SK-N-SH (cell line): ENCODE measurements around the gene TMEM178A. TPM values are rescaled to one million over a fixed set of nuclear protein-coding genes. Genes with fewer than 3 reads are reported as not detected.
A peak's percentile ranks its signal among the peaks of the same experiment; 100 is the strongest.

Experiments
- CTCF ChIA-PET: fragments of 300-600, 350-600 bp; formaldehyde crosslinking; extraction: SDS; loops from one replicate; lab custom pipeline; 2021; lab: Yijun Ruan, JAX
- POLR2A ChIA-PET: fragments of 350-600 bp; sonication (Branson Sonifier 250); formaldehyde crosslinking; extraction: SDS; loops from one replicate; lab custom pipeline; 2020; ENCODE audit warnings: antibody characterized with exemption, inconsistent platforms; lab: Yijun Ruan, JAX
- DNase-seq: peaks from one replicate; pipeline ENCODE4 v3.0.0; 2012
- H2AFZ ChIP-seq: fragments of 200-600 bp; sonication (generic); 2 replicates; pipeline ENCODE4 v1.8.1; 2016; ENCODE audit warnings: antibody characterized with exemption, mild to moderate bottlenecking, low read depth
- H3F3A ChIP-seq: fragments of 200-600 bp; sonication (generic); replicated peaks from 2 replicates; pipeline ENCODE3; 2016; ENCODE audit warnings: antibody characterized with exemption, mild to moderate bottlenecking; ENCODE audit not compliant: insufficient read depth
- H3K27ac ChIP-seq, 2 experiments: fragments of 200-500 bp in 1 of 2; fragments of 200-600 bp in 1 of 2; sonication (Bioruptor generic) in 1 of 2; sonication (generic), shearing (Covaris generic) in 1 of 2; 2 replicates each; pipeline versions ENCODE4 v1.5.1 to v1.6.1; 2014 to 2016; ENCODE audit warnings: low read depth in 2 of 2, inconsistent platforms in 1 of 2, low read length in 1 of 2, mild to moderate bottlenecking in 1 of 2, mixed read lengths in 1 of 2
- H3K27me3 ChIP-seq: fragments of 200-600 bp; sonication (generic), shearing (Covaris generic); 2 replicates; pipeline ENCODE4 v1.6.1; 2016; ENCODE audit warnings: mixed run types; ENCODE audit not compliant: insufficient read depth
- H3K36me3 ChIP-seq, 2 experiments: fragments of 200-500 bp in 1 of 2; fragments of 200-600 bp in 1 of 2; sonication (Bioruptor generic) in 1 of 2; sonication (generic) in 1 of 2; replicated peaks in 1 of 2; 2 replicates each; pipeline versions ENCODE3 to v1.5.1; 2014 to 2016; ENCODE audit warnings: low read length in 1 of 2, mild to moderate bottlenecking in 1 of 2; ENCODE audit not compliant: insufficient read depth in 2 of 2, control insufficient read depth in 1 of 2
- H3K4me1 ChIP-seq, 2 experiments: fragments of 200-500 bp in 1 of 2; fragments of 200-600 bp in 1 of 2; sonication (Bioruptor generic) in 1 of 2; sonication (generic), shearing (Covaris generic) in 1 of 2; 2 replicates each; pipeline versions ENCODE4 v1.5.1 to v1.6.1; 2014 to 2016; ENCODE audit warnings: low read depth in 1 of 2, low read length in 1 of 2, mixed run types in 1 of 2; ENCODE audit not compliant: insufficient read depth in 2 of 2, control insufficient read depth in 1 of 2
- H3K4me2 ChIP-seq: fragments of 200-600 bp; sonication (generic), shearing (Covaris generic); 2 replicates; pipeline ENCODE4 v1.6.1; 2017; ENCODE audit warnings: mixed run types
- H3K4me3 ChIP-seq, 2 experiments: fragments of 200-500 bp in 1 of 2; fragments of 200-600 bp in 1 of 2; sonication (Bioruptor generic) in 1 of 2; sonication (generic), shearing (Covaris generic) in 1 of 2; 2 replicates each; pipeline versions ENCODE4 v1.5.1 to v1.8.1; 2014 to 2016; ENCODE audit warnings: low read depth in 2 of 2, inconsistent platforms in 1 of 2, low read length in 1 of 2, mild to moderate bottlenecking in 1 of 2, mixed read lengths in 1 of 2, moderate library complexity in 1 of 2
- H3K79me2 ChIP-seq: fragments of 200-600 bp; sonication (generic); 2 replicates; pipeline ENCODE4 v1.8.1; 2017; ENCODE audit warnings: mild to moderate bottlenecking; ENCODE audit not compliant: insufficient read depth
- H3K9ac ChIP-seq: fragments of 200-600 bp; sonication (generic); 2 replicates; pipeline ENCODE4 v1.6.1; 2017; ENCODE audit warnings: mixed run types
- H3K9me2 ChIP-seq: fragments of 200-600 bp; sonication (generic); 2 replicates; pipeline ENCODE4 v1.6.1; 2017; ENCODE audit warnings: mixed run types
- H3K9me3 ChIP-seq: fragments of 200-600 bp; sonication (generic); 2 replicates; pipeline ENCODE4 v1.6.1; 2017; ENCODE audit warnings: mixed run types, mild to moderate bottlenecking, moderate library complexity
- H4K20me1 ChIP-seq: fragments of 200-600 bp; sonication (generic); 2 replicates; pipeline ENCODE4 v1.6.1; 2017; ENCODE audit warnings: mild to moderate bottlenecking, mixed run types; ENCODE audit not compliant: insufficient read depth
- CHD2 ChIP-seq: fragments of 150-350 bp; IDR thresholded peaks from 2 replicates; pipeline ENCODE4 v1.6.1; 2018; ENCODE audit warnings: low read length; ENCODE audit not compliant: partially characterized antibody
- ELF1 ChIP-seq: IDR thresholded peaks from 2 replicates; pipeline ENCODE4 v1.4.0; 2012
- EZH2phosphoT487 ChIP-seq: fragments of 200-600 bp; sonication (generic); IDR thresholded peaks from 2 replicates; pipeline ENCODE4 v1.6.1; 2017; ENCODE audit warnings: low read depth, mixed run types, mild to moderate bottlenecking, antibody characterized with exemption, moderate library complexity, borderline replicate concordance
- MAX ChIP-seq: IDR thresholded peaks from 2 replicates; pipeline ENCODE4 v1.4.0; 2012; ENCODE audit warnings: low read depth
- MEF2A ChIP-seq: IDR thresholded peaks from 2 replicates; pipeline ENCODE4 v1.4.0; 2012; ENCODE audit warnings: low read depth, borderline replicate concordance
- NFIC ChIP-seq: IDR thresholded peaks from 2 replicates; pipeline ENCODE4 v1.4.0; 2012; ENCODE audit warnings: borderline replicate concordance
- REST ChIP-seq: IDR thresholded peaks from 2 replicates; pipeline ENCODE4 v1.6.1; 2012; ENCODE audit warnings: mild to moderate bottlenecking, low read depth, low read length, moderate library complexity
- SIN3A ChIP-seq: IDR thresholded peaks from 2 replicates; pipeline ENCODE4 v1.6.1; 2012; ENCODE audit warnings: low read depth, mild to moderate bottlenecking, low read length, moderate library complexity, borderline replicate concordance
- TEAD4 ChIP-seq: IDR thresholded peaks from 2 replicates; pipeline ENCODE4 v1.4.0; 2012; ENCODE audit warnings: mild to moderate bottlenecking, borderline replicate concordance; ENCODE audit not compliant: insufficient read depth
- USF2 ChIP-seq: fragments of 150-350 bp; IDR thresholded peaks from 2 replicates; pipeline ENCODE4 v1.6.1; 2017; ENCODE audit warnings: antibody characterized with exemption, low read length, low read depth, borderline replicate concordance
- WGBS: methylation state at CpG from one replicate; pipeline ENCODE4 v1.1.6; 2017; ENCODE audit warnings: low lambda C conversion rate; 5-methylcytosine and 5-hydroxymethylcytosine counted together
- polyA plus RNA-seq, 3 experiments: library from polyadenylated mRNA; depleted of rRNA; stranded (reverse); fragments of >200 nt; gene quantifications; 2 replicates each; pipeline ENCODE4 v1.2.3, GENCODE V29; 2012

The TMEM178A gene
- polyA plus RNA-seq, 1 of the 3 experiments (the other 2 are of a cell fraction), result 0.84 TPM

- Histone ChIP-seq H2AFZ (no peak overlapping the region), H3K9me2 (no peaks in the 10 kb centered on the region), H3K4me2 (no peak overlapping the region), H3K9me3 (no peaks in the 10 kb centered on the region), H3K4me1 (peaks cover 4 to 10% of the 10 kb centered on the region in 2 experiments; a peak in 2 of 4 replicates)
- WGBS, result 66% methylated on average over 26 of the region's 26 CpGs
- TF ChIP-seq SIN3A (no peak), REST (no peak), USF2 (no peak), MAX (no peak), TEAD4 (no peak), CHD2 (no peak), MEF2A (no peak)
- TF ChIP-seq, all 33 proteins: peak for 0
- H3K27me3 ChIP-seq, result peaks cover 34% of the 10 kb centered on the region
- H3K79me2 ChIP-seq, result no peaks in the 10 kb centered on the region
- ChIA-PET CTCF (no interaction called here), POLR2A (no interaction called here)
- H3F3A ChIP-seq, result no peaks in the 10 kb centered on the region
- no peak overlapping the region for H3K9ac ChIP-seq
- no peak overlapping the region for H3K27ac ChIP-seq
- no peaks in the 10 kb centered on the region for H3K36me3 ChIP-seq
- DNase-seq, result no peak
- no peaks in the 10 kb centered on the region for H4K20me1 ChIP-seq
- no peak overlapping the region for H3K4me3 ChIP-seq
Observed at GRCh38 chr2:39664888-39665591, 677 bp upstream of the TMEM178A start.

- TF ChIP-seq NFIC (no peak), ELF1 (no peak), EZH2phosphoT487 (peak; percentile 24; the same call in 1 of the 2 replicates)
- H3K27ac ChIP-seq, result no peak overlapping the region
- peak overlapping the region; percentile 91 for H2AFZ ChIP-seq
- DNase-seq, result peak; percentile 62
- CTCF ChIA-PET, result interaction anchor here (1.8 kb wide), 1 partner anchor 287 kb away, joined by 6 read pairs; no protein-coding TSS in a partner anchor
- no peaks in the 10 kb centered on the region for H3K79me2 ChIP-seq
- H3K9me3 ChIP-seq, result no peaks in the 10 kb centered on the region
- no peaks in the 10 kb centered on the region for H3F3A ChIP-seq
- peak overlapping the region; percentile 80 for H3K4me2 ChIP-seq
- 3% methylated on average over 25 of the region's 25 CpGs for WGBS
- H3K36me3 ChIP-seq, result no peaks in the 10 kb centered on the region
- peaks cover 35% of the 10 kb centered on the region for H3K27me3 ChIP-seq
- no peak overlapping the region for H3K9ac ChIP-seq
- POLR2A ChIA-PET, result no interaction called here
- H3K9me2 ChIP-seq, result no peaks in the 10 kb centered on the region
- H4K20me1 ChIP-seq, result no peaks in the 10 kb centered on the region
- H3K4me1 ChIP-seq, result peaks cover 4 to 10% of the 10 kb centered on the region in 2 experiments; a peak in 2 of 4 replicates
- H3K4me3 ChIP-seq, result peak overlapping the region; percentile 60 to 65
Observed at GRCh38 chr2:39666491-39667101, 879 bp downstream of the TMEM178A start.
